ENCODE data around the gene MTA3.

Gene MTA3

DNA sequence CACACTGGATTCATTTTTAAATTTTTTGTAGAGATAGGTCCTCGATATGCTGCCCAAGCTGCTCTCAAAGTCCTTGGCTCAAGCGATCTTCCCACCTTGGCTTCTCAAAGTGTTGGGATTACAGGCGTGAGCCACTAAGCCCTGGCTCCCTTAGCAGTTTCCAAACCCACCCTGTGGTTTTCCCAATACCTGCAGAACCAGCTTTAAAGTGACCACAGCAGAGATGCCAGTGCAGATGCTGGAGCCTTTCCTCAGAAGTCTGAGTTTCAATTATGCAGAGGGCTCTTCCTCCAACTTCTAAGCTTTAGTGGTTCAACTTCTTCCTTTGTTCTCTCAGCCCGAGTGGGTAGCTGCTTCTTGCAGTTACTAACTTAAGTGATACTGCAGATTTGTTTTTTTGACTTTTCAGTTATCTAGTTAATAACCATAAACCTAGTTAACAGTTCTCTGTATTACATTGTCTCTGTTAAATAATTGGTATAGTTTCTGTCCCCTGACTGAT is 232.1 kb downstream of the MTA3 start:
- TF ChIP-seq POLR2AphosphoS5 (IDR thresholded peaks at IDR 0.05; ENCODE audit: low read depth), result no peak
- no peak for TF ChIP-seq CTCF (IDR thresholded peaks at IDR 0.05; ENCODE audit: insufficient read depth, low read length)
- TF ChIP-seq GABPA (IDR thresholded peaks at IDR 0.05; ENCODE audit: low read depth), result no peak
- TF ChIP-seq SPI1 (IDR thresholded peaks at IDR 0.05; ENCODE audit: borderline replicate concordance, low read depth), result no peak
- TF ChIP-seq, protein P1, sequence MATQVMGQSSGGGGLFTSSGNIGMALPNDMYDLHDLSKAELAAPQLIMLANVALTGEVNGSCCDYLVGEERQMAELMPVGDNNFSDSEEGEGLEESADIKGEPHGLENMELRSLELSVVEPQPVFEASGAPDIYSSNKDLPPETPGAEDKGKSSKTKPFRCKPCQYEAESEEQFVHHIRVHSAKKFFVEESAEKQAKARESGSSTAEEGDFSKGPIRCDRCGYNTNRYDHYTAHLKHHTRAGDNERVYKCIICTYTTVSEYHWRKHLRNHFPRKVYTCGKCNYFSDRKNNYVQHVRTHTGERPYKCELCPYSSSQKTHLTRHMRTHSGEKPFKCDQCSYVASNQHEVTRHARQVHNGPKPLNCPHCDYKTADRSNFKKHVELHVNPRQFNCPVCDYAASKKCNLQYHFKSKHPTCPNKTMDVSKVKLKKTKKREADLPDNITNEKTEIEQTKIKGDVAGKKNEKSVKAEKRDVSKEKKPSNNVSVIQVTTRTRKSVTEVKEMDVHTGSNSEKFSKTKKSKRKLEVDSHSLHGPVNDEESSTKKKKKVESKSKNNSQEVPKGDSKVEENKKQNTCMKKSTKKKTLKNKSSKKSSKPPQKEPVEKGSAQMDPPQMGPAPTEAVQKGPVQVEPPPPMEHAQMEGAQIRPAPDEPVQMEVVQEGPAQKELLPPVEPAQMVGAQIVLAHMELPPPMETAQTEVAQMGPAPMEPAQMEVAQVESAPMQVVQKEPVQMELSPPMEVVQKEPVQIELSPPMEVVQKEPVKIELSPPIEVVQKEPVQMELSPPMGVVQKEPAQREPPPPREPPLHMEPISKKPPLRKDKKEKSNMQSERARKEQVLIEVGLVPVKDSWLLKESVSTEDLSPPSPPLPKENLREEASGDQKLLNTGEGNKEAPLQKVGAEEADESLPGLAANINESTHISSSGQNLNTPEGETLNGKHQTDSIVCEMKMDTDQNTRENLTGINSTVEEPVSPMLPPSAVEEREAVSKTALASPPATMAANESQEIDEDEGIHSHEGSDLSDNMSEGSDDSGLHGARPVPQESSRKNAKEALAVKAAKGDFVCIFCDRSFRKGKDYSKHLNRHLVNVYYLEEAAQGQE (IDR thresholded peaks at IDR 0.05; ENCODE audit: insufficient replicate concordance, low read depth), result no peak
- H3K4me3 ChIP-seq (replicated peaks; ENCODE audit: insufficient read depth, low read length), result no peak overlapping the region
- no peak for DNase-seq (ENCODE audit: low read depth in 1 of 2, low spot score in 1 of 2)
- H3K27me3 ChIP-seq (ENCODE audit: insufficient read depth, poor library complexity, severe bottlenecking), result no peaks in the 10 kb centered on the region
- no peak overlapping the region for H3K27ac ChIP-seq (replicated peaks)

- TF ChIP-seq, protein P1 (IDR thresholded peaks at IDR 0.05; ENCODE audit: insufficient replicate concordance, low read depth), result no peak
- TF ChIP-seq POLR2AphosphoS5 (IDR thresholded peaks at IDR 0.05; ENCODE audit: low read depth) (no peak), GABPA (IDR thresholded peaks at IDR 0.05; ENCODE audit: low read depth) (no peak), CTCF (IDR thresholded peaks at IDR 0.05; ENCODE audit: insufficient read depth, low read length) (no peak), SPI1 (IDR thresholded peaks at IDR 0.05; ENCODE audit: borderline replicate concordance, low read depth) (no peak)
- Histone ChIP-seq H3K27me3 (ENCODE audit: insufficient read depth, poor library complexity, severe bottlenecking) (no peaks in the 10 kb centered on the region), H3K27ac (replicated peaks) (no peak overlapping the region), H3K4me3 (replicated peaks; ENCODE audit: insufficient read depth, low read length) (no peak overlapping the region)
- DNase-seq (ENCODE audit: low read depth in 1 of 2, low spot score in 1 of 2), result no peak
These were observed 232.5 kb downstream of the MTA3 start for GRCh38 chr2:42800981-42801380.

- no peak for TF ChIP-seq GABPA (IDR thresholded peaks at IDR 0.05; ENCODE audit: low read depth)
- TF ChIP-seq CTCF (IDR thresholded peaks at IDR 0.05; ENCODE audit: insufficient read depth, low read length), result no peak
- TF ChIP-seq, protein P1 (IDR thresholded peaks at IDR 0.05; ENCODE audit: insufficient replicate concordance, low read depth), result no peak
- no peak for TF ChIP-seq POLR2AphosphoS5 (IDR thresholded peaks at IDR 0.05; ENCODE audit: low read depth)
- no peak for TF ChIP-seq SPI1 (IDR thresholded peaks at IDR 0.05; ENCODE audit: borderline replicate concordance, low read depth)
- Histone ChIP-seq H3K27ac (replicated peaks) (no peak overlapping the region), H3K27me3 (ENCODE audit: insufficient read depth, poor library complexity, severe bottlenecking) (no peaks in the 10 kb centered on the region), H3K4me3 (replicated peaks; ENCODE audit: insufficient read depth, low read length) (no peak overlapping the region)
- DNase-seq (ENCODE audit: low read depth in 1 of 2, low spot score in 1 of 2), result no peak
These were observed 232.9 kb downstream of the MTA3 start for GRCh38 chr2:42801381-42801780.
